Testis (tissue), 3 donors: ENCODE measurements around the gene KIAA2012. TPM values are rescaled to one million over a fixed set of nuclear protein-coding genes. Genes with fewer than 3 reads are reported as not detected.

Experiments used
- DNase-seq: peaks from one replicate; pipeline ENCODE4 v3.0.0-alpha.2; 2019
- H3K27ac ChIP-seq, 2 donors: fragments of 200-600 bp; sonication (generic); one replicate each; pipeline ENCODE4 v1.5.1; 2019
- H3K27me3 ChIP-seq: fragments of 200-600 bp; sonication (generic); one replicate; pipeline ENCODE4 v1.5.1; 2019
- H3K36me3 ChIP-seq: fragments of 200-600 bp; sonication (generic); one replicate; pipeline ENCODE4 v1.5.1; 2017; ENCODE audit warnings: low read depth; ENCODE audit errors: missing control alignments
- H3K4me1 ChIP-seq: fragments of 200-600 bp; sonication (generic); one replicate; pipeline ENCODE4 v1.5.1; 2019
- H3K4me3 ChIP-seq, 2 donors: fragments of 200-600 bp; sonication (generic); one replicate each; pipeline ENCODE4 v1.5.1; 2017 to 2019
- H3K9me3 ChIP-seq: fragments of 200-600 bp; sonication (generic); one replicate; pipeline ENCODE4 v1.5.1; 2017
- POLR2A ChIP-seq: fragments of 450-650 bp; IDR thresholded peaks from one replicate; pipeline ENCODE4 v1.6.1; 2017; ENCODE audit warnings: antibody characterized with exemption, mild to moderate bottlenecking, moderate library complexity
- WGBS, 2 donors: methylation state at CpG; one replicate each; pipeline ENCODE4 v1.1.5; 2018; 5-methylcytosine and 5-hydroxymethylcytosine counted together
- intact Hi-C: fragments of 100-400 bp; cut with DNase I; formaldehyde crosslinking; loops from one replicate; pipeline ENCODE4 v1.15.1; 2023; ENCODE audit warnings: low total_unique reads
- polyA plus RNA-seq: library from polyadenylated mRNA; stranded (reverse); fragments of 350-450 nt; fragmentation: Illumina TruSeq; extraction: RNeasy Lipid Tissue Mini Kit (QIAGEN cat#74804); gene quantifications from one replicate; pipeline ENCODE4 v1.2.3, GENCODE V29; 2014; ENCODE audit warnings: low read depth, low replicate concordance; ENCODE audit not compliant: insufficient read depth
- total RNA-seq, 2 donors: library from RNA; depleted of rRNA; stranded (reverse); fragments of >200 nt; gene quantifications; one replicate each; pipeline ENCODE4 v1.2.3, GENCODE V29; 2016
- TF ChIP-seq, protein P1 (sequence below), 3 experiments: fragments of 450-650 bp in 2 of 3; fragments of 200-600 bp in 1 of 3; sonication (generic) in 1 of 3; IDR thresholded peaks; one replicate each; pipeline ENCODE4 v1.5.1; 2016 to 2019; ENCODE audit warnings: antibody characterized with exemption in 3 of 3, mild to moderate bottlenecking in 2 of 3, moderate library complexity in 1 of 3

KIAA2012 gene
- total and polyA plus RNA-seq, 3 donors from 2014 or later = 1.1 to 1.6 (median 1.3) TPM

DNA sequence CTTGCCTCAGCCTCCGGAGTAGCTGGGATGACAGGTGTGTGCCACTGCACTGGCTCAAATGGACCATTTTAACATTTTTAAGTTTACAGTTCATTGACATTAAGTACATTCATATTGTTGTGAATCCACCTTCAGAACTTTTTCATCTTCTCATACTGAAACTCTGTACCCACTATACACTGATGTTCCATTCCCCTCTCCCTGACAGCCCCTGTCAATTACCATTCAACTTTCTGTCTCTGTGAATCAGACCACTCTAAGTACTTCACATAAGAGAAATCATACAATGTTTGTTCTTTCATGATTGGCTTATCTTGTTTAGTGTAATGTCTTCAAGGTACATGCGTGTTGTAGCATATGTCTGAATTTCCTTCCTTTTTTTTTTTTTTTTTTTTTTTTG is 1.9 kb upstream of the KIAA2012 start:
- H3K27me3 ChIP-seq = no peaks in the 10 kb centered on the region
- intact Hi-C loops = no loop called here
- H3K4me1 ChIP-seq = no peaks in the 10 kb centered on the region
- H3K9me3 ChIP-seq = no peaks in the 10 kb centered on the region
- H3K4me3 ChIP-seq = no peak overlapping the region
- no peak overlapping the region for H3K27ac ChIP-seq
- TF ChIP-seq POLR2A = no peak
- TF ChIP-seq, protein P1, sequence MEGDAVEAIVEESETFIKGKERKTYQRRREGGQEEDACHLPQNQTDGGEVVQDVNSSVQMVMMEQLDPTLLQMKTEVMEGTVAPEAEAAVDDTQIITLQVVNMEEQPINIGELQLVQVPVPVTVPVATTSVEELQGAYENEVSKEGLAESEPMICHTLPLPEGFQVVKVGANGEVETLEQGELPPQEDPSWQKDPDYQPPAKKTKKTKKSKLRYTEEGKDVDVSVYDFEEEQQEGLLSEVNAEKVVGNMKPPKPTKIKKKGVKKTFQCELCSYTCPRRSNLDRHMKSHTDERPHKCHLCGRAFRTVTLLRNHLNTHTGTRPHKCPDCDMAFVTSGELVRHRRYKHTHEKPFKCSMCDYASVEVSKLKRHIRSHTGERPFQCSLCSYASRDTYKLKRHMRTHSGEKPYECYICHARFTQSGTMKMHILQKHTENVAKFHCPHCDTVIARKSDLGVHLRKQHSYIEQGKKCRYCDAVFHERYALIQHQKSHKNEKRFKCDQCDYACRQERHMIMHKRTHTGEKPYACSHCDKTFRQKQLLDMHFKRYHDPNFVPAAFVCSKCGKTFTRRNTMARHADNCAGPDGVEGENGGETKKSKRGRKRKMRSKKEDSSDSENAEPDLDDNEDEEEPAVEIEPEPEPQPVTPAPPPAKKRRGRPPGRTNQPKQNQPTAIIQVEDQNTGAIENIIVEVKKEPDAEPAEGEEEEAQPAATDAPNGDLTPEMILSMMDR (IDR thresholded peaks at IDR 0.05) = no peak
- 96 to 100% methylated on average over 2 of the region's 2 CpGs for WGBS, 2 donors
- H3K36me3 ChIP-seq = no peaks in the 10 kb centered on the region
- no peak for DNase-seq

DNA sequence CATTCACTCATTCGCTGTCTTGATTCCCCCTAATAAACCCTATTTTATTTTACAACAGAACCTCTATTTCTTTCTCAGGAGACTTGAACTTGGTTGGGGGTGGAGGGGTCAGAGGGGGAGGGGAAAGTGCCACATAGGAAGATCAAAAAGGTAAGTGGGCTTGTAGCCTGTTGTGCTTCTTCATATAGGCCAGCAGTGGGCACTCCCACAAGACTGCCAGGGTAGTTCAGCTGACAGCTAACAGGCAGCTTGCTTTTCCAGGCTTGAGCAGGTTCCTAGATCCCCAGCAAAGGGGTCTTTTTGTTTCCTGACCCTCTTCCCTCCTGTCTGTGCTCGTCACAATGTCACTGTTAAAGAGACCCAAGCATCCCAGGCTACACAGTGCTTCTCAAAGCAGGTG is 829 bp upstream of the KIAA2012 start:
- intact Hi-C loops = no loop called here
- H3K9me3 ChIP-seq = no peaks in the 10 kb centered on the region
- no peak for DNase-seq

DNA sequence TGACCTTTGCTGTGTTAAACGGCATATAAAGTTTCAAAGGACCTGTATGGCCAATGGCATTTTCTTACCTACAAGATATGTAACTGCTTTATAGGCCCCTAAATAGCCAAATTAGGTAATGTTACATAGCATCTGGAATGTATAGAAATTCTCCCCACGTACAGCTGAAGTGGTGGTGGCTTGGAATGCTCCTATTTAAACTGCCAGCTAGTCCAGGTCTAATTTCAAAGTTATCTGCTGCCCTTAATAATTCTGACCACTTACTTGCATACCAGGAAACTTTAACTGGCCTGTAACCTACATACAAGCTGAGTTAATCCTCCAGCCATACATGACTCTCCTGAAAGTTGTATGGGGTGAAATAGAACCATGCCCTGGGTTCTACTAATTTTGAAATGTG is 1.3 kb downstream of the KIAA2012 start:
- Histone ChIP-seq H3K9me3 (no peaks in the 10 kb centered on the region), H3K27ac (no peak overlapping the region), H3K4me3 (no peak overlapping the region), H3K36me3 (no peaks in the 10 kb centered on the region), H3K27me3 (no peaks in the 10 kb centered on the region), H3K4me1 (no peaks in the 10 kb centered on the region)
- no peak for DNase-seq
- WGBS, 2 donors = 88 to 98% methylated on average over 2 of the region's 2 CpGs
- no peak for TF ChIP-seq POLR2A
- TF ChIP-seq, protein P1 (IDR thresholded peaks at IDR 0.05) = no peak
- intact Hi-C loops = no loop called here

More for the DNA sequence above, 829 bp upstream of the KIAA2012 start:
- Histone ChIP-seq H3K27me3 (no peaks in the 10 kb centered on the region), H3K4me1 (no peaks in the 10 kb centered on the region), H3K27ac (no peak overlapping the region), H3K4me3 (no peak overlapping the region), H3K36me3 (no peaks in the 10 kb centered on the region)
- TF ChIP-seq POLR2A = no peak
- TF ChIP-seq, protein P1 (IDR thresholded peaks at IDR 0.05) = no peak
- WGBS, 2 donors = 58 to 95% methylated on average over 2 of the region's 2 CpGs

DNA sequence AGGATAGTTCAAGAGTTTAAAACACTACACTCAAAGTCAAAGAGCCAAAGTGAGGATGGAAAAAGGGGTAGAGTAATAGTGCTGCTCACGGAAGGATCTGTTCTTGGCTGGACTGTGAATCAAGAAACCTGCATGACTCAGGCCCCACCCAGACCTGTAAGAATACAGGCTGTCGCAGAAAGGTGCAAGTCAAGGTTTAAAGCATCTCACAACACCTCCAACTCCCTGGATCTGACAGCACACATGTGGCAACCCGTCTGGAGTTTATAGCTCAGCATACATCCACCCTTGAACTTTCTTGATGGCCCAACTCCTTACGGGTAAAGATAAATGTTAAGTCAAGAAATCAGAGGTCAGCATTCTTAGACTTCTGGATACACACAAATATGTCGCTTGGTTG is 6.3 kb downstream of the KIAA2012 start:
- Histone ChIP-seq H3K27ac (no peak overlapping the region), H3K9me3 (no peaks in the 10 kb centered on the region), H3K4me3 (no peak overlapping the region), H3K36me3 (no peaks in the 10 kb centered on the region), H3K4me1 (peaks cover 1% of the 10 kb centered on the region), H3K27me3 (no peaks in the 10 kb centered on the region)
- 81 to 82% methylated on average over 5 of the region's 5 CpGs for WGBS, 2 donors
- no peak for DNase-seq
- TF ChIP-seq, protein P1 (IDR thresholded peaks at IDR 0.05) = no peak
- TF ChIP-seq POLR2A = no peak
- intact Hi-C loops = no loop called here

DNA sequence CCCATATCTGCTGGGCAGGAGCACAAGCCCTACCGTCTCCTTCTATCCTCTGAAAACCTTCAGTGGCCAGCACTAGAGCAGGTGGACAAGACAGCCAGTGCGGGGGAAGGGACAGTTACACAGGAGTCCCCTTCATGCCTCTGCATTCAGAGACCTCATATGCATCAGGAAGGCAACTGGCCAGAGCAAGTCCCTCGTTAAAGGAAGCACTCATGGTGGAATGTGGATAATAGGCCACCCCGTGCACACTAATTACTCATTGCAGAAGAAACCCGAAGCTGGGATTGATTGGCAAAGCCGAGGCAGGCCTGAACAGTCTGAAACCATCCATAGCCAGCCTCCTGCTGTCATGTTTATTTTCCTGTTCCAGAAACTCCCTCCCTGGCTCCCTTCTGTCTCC is 11.2 kb downstream of the KIAA2012 start:
- Histone ChIP-seq H3K4me1 (peaks cover 3% of the 10 kb centered on the region), H3K4me3 (no peak overlapping the region), H3K9me3 (no peaks in the 10 kb centered on the region), H3K27ac (no peak overlapping the region), H3K27me3 (no peaks in the 10 kb centered on the region), H3K36me3 (no peaks in the 10 kb centered on the region)
- intact Hi-C loops = no loop called here
- TF ChIP-seq, protein P1 (IDR thresholded peaks at IDR 0.05) = no peak
- no peak for TF ChIP-seq POLR2A
- DNase-seq = no peak
- WGBS, 2 donors = 39 to 44% methylated on average over 5 to 6 of the region's 6 CpGs
